Osteoblast (primary cell): ENCODE measurements around the gene SGCG. TPM values are rescaled to one million over a fixed set of nuclear protein-coding genes. Genes with fewer than 3 reads are reported as not detected.
A peak's percentile ranks its signal among the peaks of the same experiment; 100 is the strongest.

Experiments used
- DNase-seq: peaks from one replicate; pipeline ENCODE4 v3.0.0; 2011; ENCODE audit warnings: low spot score, mixed read lengths; ENCODE audit not compliant: insufficient read length; ENCODE audit errors: missing footprints
- H2AFZ ChIP-seq: 2 replicates; pipeline ENCODE4 v1.6.0; 2011; ENCODE audit warnings: mild to moderate bottlenecking, low read length
- H3K27ac ChIP-seq: 2 replicates; pipeline ENCODE4 v1.5.1; 2011; ENCODE audit warnings: mild to moderate bottlenecking, low read depth, low read length, moderate library complexity
- H3K27me3 ChIP-seq: 2 replicates; pipeline ENCODE4 v1.6.0; 2012; ENCODE audit warnings: mild to moderate bottlenecking, control low read depth, inconsistent platforms, low read length, moderate library complexity; ENCODE audit not compliant: insufficient read depth
- H3K36me3 ChIP-seq: 2 replicates; pipeline ENCODE4 v1.5.1; 2011; ENCODE audit warnings: mild to moderate bottlenecking, low read length, control low read depth, moderate library complexity; ENCODE audit not compliant: insufficient read depth
- H3K4me1 ChIP-seq: 2 replicates; pipeline ENCODE4 v1.5.1; 2011; ENCODE audit warnings: mild to moderate bottlenecking, low read length, control low read depth, moderate library complexity; ENCODE audit not compliant: insufficient read depth
- H3K4me2 ChIP-seq: 2 replicates; pipeline ENCODE4 v1.6.0; 2011; ENCODE audit warnings: mild to moderate bottlenecking, low read length; ENCODE audit not compliant: insufficient read depth
- H3K4me3 ChIP-seq: fragments of 200-600 bp; sonication (generic); 3 replicates; pipeline ENCODE4 v1.5.1; 2012; ENCODE audit warnings: mild to moderate bottlenecking, low read length, inconsistent platforms; ENCODE audit not compliant: insufficient read depth
- H3K79me2 ChIP-seq: 2 replicates; pipeline ENCODE4 v1.6.0; 2012; ENCODE audit warnings: mild to moderate bottlenecking, low read length, control low read depth, inconsistent platforms; ENCODE audit not compliant: insufficient read depth
- H3K9me3 ChIP-seq: 2 replicates; pipeline ENCODE4 v1.5.1; 2011; ENCODE audit warnings: low read depth, low read length, control low read depth
- H4K20me1 ChIP-seq: 2 replicates; pipeline ENCODE4 v1.6.0; 2012; ENCODE audit warnings: mild to moderate bottlenecking, low read length, control low read depth; ENCODE audit not compliant: insufficient read depth
- CTCF ChIP-seq: IDR thresholded peaks from 2 replicates; pipeline ENCODE4 v1.5.1; 2011; ENCODE audit warnings: mild to moderate bottlenecking, low read depth, low read length, moderate library complexity; ENCODE audit errors: extremely low read depth
- total RNA-seq: library from RNA; depleted of rRNA; stranded (reverse); fragments of >200 nt; gene quantifications from 2 replicates; pipeline ENCODE4 v1.2.3, GENCODE V29; 2012

Gene SGCG
- total RNA-seq, 1 donor = 1.4 TPM

GRCh38 chr13:23161481-23161825 lies 19.3 kb upstream of the SGCG start:
- Histone ChIP-seq H3K36me3 (no peaks in the 10 kb centered on the region), H3K4me3 (no peak overlapping the region), H3K79me2 (no peaks in the 10 kb centered on the region), H4K20me1 (no peaks in the 10 kb centered on the region), H2AFZ (no peak overlapping the region), H3K27me3 (no peaks in the 10 kb centered on the region), H3K4me1 (no peaks in the 10 kb centered on the region), H3K9me3 (no peaks in the 10 kb centered on the region), H3K4me2 (no peak overlapping the region), H3K27ac (no peak overlapping the region)
- no peak for DNase-seq
- no peak for TF ChIP-seq CTCF

- H3K27me3 ChIP-seq = no peaks in the 10 kb centered on the region
- no peak overlapping the region for H3K4me2 ChIP-seq
- H3K4me3 ChIP-seq = no peak overlapping the region
- no peak overlapping the region for H3K27ac ChIP-seq
- peak; percentile 47 for TF ChIP-seq CTCF
- H3K9me3 ChIP-seq = no peaks in the 10 kb centered on the region
- H2AFZ ChIP-seq = no peak overlapping the region
- no peak for DNase-seq
- H4K20me1 ChIP-seq = no peaks in the 10 kb centered on the region
- no peaks in the 10 kb centered on the region for H3K79me2 ChIP-seq
- H3K36me3 ChIP-seq = no peaks in the 10 kb centered on the region
- no peaks in the 10 kb centered on the region for H3K4me1 ChIP-seq
Observed at GRCh38 chr13:23175920-23176319, 4.9 kb upstream of the SGCG start.

DNA sequence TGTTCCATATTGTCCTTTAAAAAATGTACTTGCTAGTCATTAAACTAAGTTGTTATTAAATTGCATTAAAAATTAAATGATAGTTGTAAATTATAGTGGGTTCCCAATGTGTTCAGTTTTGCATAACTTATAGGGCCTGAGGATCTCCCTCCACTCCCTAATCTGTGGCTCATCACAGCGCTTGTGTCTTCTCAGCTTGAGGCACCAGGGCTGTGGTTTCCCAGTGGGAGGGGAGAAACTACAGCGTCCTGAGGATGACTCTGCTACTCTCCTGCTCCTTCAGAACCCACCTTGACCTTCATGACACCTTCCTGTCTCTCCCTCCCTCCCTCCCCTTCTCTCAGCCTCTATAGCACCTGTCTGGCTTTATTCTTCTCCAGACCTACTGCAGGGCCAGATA lies 1.4 kb downstream of the SGCG start:
- no peaks in the 10 kb centered on the region for H3K79me2 ChIP-seq
- peak; percentile 18 for DNase-seq
- H3K4me3 ChIP-seq = no peak overlapping the region
- no peaks in the 10 kb centered on the region for H3K27me3 ChIP-seq
- no peak overlapping the region for H2AFZ ChIP-seq
- H4K20me1 ChIP-seq = no peaks in the 10 kb centered on the region
- TF ChIP-seq CTCF = no peak
- H3K4me1 ChIP-seq = no peaks in the 10 kb centered on the region
- H3K4me2 ChIP-seq = no peak overlapping the region
- no peak overlapping the region for H3K27ac ChIP-seq
- H3K36me3 ChIP-seq = no peaks in the 10 kb centered on the region
- H3K9me3 ChIP-seq = no peaks in the 10 kb centered on the region

DNA sequence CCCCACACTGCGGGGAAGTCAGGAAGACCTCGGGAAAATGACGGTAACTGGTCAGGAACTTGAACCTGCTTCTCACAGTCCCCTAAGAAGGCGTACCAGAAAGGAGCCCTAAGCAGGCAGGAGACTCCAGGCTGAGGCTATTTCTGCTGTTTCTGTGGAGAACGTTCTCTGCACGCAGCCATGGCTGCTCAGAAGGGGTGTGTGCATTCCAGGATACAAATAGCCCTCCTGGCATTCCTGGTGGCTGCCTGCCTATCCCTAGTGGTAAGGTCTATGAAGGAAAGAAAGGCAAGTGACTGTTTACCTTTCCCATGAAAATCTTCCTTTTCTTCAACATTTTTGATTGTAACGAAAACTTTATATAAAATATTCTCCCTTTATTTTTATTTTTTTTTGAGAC lies 2.5 kb downstream of the SGCG start:
- DNase-seq = no peak
- no peak overlapping the region for H3K4me3 ChIP-seq
- no peak for TF ChIP-seq CTCF
- H4K20me1 ChIP-seq = no peaks in the 10 kb centered on the region
- no peaks in the 10 kb centered on the region for H3K36me3 ChIP-seq
- H2AFZ ChIP-seq = no peak overlapping the region
- H3K4me1 ChIP-seq = no peaks in the 10 kb centered on the region
- H3K27ac ChIP-seq = no peak overlapping the region
- H3K79me2 ChIP-seq = no peaks in the 10 kb centered on the region
- H3K4me2 ChIP-seq = no peak overlapping the region
- H3K9me3 ChIP-seq = no peaks in the 10 kb centered on the region
- H3K27me3 ChIP-seq = no peaks in the 10 kb centered on the region
